ENCODE data around the gene SLC35E1. TPM values are rescaled to one million over a fixed set of nuclear protein-coding genes. Genes with fewer than 3 reads are reported as not detected.

The SLC35E1 gene
- total and polyA plus RNA-seq, 5 experiments from 2014 or later, result 13.6 to 34.2 (median 22.3) TPM

GRCh38 chr19:16608290-16608739 lies 36.1 kb upstream of the SLC35E1 start:
- POLR2A ChIA-PET, result no interaction called here
- H3K4me1 Mint-ChIP-seq, result peaks cover 24 to 78% (median 57%) of the 10 kb centered on the region in 4 donors
- ATAC-seq (no peak), DNase-seq (no peak)
- H3K27me3 Mint-ChIP-seq, result no peaks in the 10 kb centered on the region
- no peak overlapping the region for H3K4me3 Mint-ChIP-seq
- H3K27ac Mint-ChIP-seq, result peak overlapping the region in 6 of 10 donors; percentile 17 to 45 (median 26)
- H3K36me3 Mint-ChIP-seq, result peaks cover 0 to 8% (median 0%) of the 10 kb centered on the region in 3 donors
- no peaks in the 10 kb centered on the region for H3K9me3 Mint-ChIP-seq

GRCh38 chr19:16607819-16608218 lies 35.6 kb upstream of the SLC35E1 start:
- Mint-ChIP-seq H3K4me3 (no peak overlapping the region), H3K9me3 (no peaks in the 10 kb centered on the region), H3K27me3 (no peaks in the 10 kb centered on the region), H3K4me1 (peaks cover 22 to 74% (median 57%) of the 10 kb centered on the region in 4 donors), H3K27ac (peak overlapping the region in 6 of 10 donors; percentile 20 to 72 (median 46)), H3K36me3 (peaks cover 0 to 8% (median 0%) of the 10 kb centered on the region in 3 donors)
- no peak for ATAC-seq
- POLR2A ChIA-PET, result no interaction called here
- no peak for DNase-seq

DNA sequence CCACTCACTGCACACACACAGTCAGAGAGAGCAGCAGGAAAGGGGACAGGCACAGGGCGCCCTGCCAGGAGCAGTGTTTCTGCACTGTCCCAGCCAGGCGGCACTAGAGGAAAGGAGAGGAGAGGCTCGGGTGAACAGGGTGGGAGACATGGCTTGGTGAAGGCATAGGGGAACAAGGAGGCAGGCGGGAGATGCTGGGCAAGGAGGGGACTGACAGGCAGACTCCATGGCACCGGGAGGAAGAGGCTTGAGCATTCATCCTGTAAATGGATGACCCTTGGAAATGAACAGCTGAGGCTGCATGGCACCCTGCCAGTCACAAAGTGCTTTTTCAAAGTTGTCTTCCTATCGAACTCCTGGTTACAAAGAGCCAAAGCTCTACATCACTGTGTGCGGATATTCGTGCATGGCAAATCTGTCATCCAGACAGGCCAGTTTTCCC lies 33.4 kb upstream of the SLC35E1 start:
- Mint-ChIP-seq H3K36me3 (peaks cover 0 to 8% (median 0%) of the 10 kb centered on the region in 3 donors), H3K27ac (no peak overlapping the region), H3K9me3 (no peaks in the 10 kb centered on the region), H3K4me3 (no peak overlapping the region), H3K27me3 (no peaks in the 10 kb centered on the region), H3K4me1 (peaks cover 22 to 64% (median 50%) of the 10 kb centered on the region in 4 donors)
- POLR2A ChIA-PET, result no interaction called here
- ATAC-seq, result no peak
- no peak for DNase-seq

DNA sequence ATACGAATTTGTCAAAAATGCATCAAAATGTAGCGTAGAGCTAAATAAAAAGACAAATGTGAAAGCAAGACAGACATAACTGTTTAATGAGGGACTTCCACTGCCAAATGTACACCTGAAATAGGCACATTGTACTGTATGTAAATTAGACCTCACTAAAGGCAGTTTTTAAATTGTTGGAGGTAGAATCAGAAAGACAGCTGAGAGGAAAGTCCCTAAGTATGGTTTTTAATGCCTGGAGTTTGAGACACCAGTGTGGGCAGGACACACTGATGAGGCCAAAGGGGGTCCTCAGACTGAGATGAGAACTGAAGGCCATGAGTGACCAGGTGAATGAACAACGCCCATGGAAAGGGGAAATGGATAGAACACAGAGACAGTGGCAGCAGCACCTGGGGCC lies 32.9 kb upstream of the SLC35E1 start:
- H3K4me1 Mint-ChIP-seq, result peaks cover 23 to 66% (median 51%) of the 10 kb centered on the region in 4 donors
- peaks cover 0 to 8% (median 0%) of the 10 kb centered on the region in 3 donors for H3K36me3 Mint-ChIP-seq

DNA sequence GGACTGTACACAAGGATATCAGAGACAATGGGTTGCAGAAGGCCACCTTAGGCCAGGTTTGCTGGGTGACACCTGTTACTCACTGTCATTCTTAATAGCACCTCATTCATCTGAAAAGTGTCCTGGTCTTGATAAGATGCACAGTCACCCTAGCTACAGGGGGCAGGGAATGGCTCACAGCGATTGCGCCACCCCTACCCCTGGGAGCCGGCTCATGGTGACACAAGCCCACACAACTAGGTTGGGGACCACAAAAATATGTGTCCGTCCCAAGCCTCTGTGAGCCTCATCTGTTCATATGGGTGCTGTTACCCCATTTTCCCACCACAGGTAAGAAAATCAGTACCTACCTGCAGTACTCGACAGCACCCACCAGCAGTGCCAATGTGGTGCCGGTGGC lies 32.4 kb upstream of the SLC35E1 start:
- H3K4me1 Mint-ChIP-seq, result peaks cover 23 to 65% (median 54%) of the 10 kb centered on the region in 4 donors
- no peaks in the 10 kb centered on the region for H3K27me3 Mint-ChIP-seq
- peaks cover 0 to 8% (median 0%) of the 10 kb centered on the region in 3 donors for H3K36me3 Mint-ChIP-seq
- DNase-seq (no peak), ATAC-seq (no peak)
- no peak overlapping the region for H3K27ac Mint-ChIP-seq
- H3K9me3 Mint-ChIP-seq, result no peaks in the 10 kb centered on the region
- POLR2A ChIA-PET, result interaction anchor here (1.2 kb wide), 1 partner anchor 10 kb away, joined by 3 read pairs; no protein-coding TSS in a partner anchor
- no peak overlapping the region for H3K4me3 Mint-ChIP-seq

More for the DNA sequence above, 32.9 kb upstream of the SLC35E1 start:
- POLR2A ChIA-PET, result interaction anchor here (1.2 kb wide), 1 partner anchor 9 kb away, joined by 3 read pairs; no protein-coding TSS in a partner anchor
- ATAC-seq, result no peak
- no peak for DNase-seq
- Mint-ChIP-seq H3K9me3 (no peaks in the 10 kb centered on the region), H3K27me3 (no peaks in the 10 kb centered on the region), H3K4me3 (no peak overlapping the region), H3K27ac (no peak overlapping the region)

GRCh38 chr19:16603090-16603489 lies 30.9 kb upstream of the SLC35E1 start:
- Mint-ChIP-seq H3K36me3 (peaks cover 0 to 8% (median 0%) of the 10 kb centered on the region in 3 donors), H3K27me3 (no peaks in the 10 kb centered on the region), H3K4me1 (peaks cover 24 to 64% (median 54%) of the 10 kb centered on the region in 4 donors), H3K4me3 (no peak overlapping the region), H3K9me3 (no peaks in the 10 kb centered on the region), H3K27ac (no peak overlapping the region)
- ATAC-seq, result no peak
- POLR2A ChIA-PET, result interaction anchor here (1.1 kb wide), 1 partner anchor 15 kb away, joined by 3 read pairs; no protein-coding TSS in a partner anchor
- no peak for DNase-seq

GRCh38 chr19:16601378-16602052 lies 29.3 kb upstream of the SLC35E1 start:
- H3K36me3 Mint-ChIP-seq, result peaks cover 0 to 8% (median 0%) of the 10 kb centered on the region in 3 donors
- peak overlapping the region in 1 of 10 donors; percentile 22 for H3K27ac Mint-ChIP-seq
- H3K27me3 Mint-ChIP-seq, result no peaks in the 10 kb centered on the region
- POLR2A ChIA-PET, result interaction anchor here (0.7 kb wide), 1 partner anchor 27 kb away, joined by 4 read pairs; no protein-coding TSS in a partner anchor
- ATAC-seq (no peak), DNase-seq (no peak)
- H3K4me3 Mint-ChIP-seq, result no peak overlapping the region
- H3K9me3 Mint-ChIP-seq, result no peaks in the 10 kb centered on the region
- peaks cover 25 to 67% (median 58%) of the 10 kb centered on the region in 4 donors for H3K4me1 Mint-ChIP-seq

DNA sequence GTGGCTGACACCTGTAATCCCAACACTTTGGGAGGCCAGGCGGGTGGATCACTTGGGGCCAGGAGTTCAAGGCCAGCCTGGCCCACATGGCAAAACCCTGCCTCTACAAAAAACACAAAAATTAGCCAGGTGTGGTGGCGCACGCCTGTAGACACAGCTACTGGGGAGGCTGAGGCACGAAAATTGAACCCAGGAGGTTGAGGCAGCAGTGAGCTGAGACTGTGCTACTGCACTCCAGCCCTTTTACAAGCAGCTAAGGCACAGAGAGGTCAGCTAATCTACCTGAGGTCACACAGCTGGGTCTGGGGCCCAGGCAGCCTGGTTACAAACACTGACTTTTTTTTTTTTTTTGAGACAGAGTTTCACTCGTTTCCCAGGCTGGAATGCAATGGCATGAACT lies 28.6 kb upstream of the SLC35E1 start:
- ATAC-seq (no peak), DNase-seq (no peak)
- Mint-ChIP-seq H3K4me1 (peaks cover 26 to 71% (median 62%) of the 10 kb centered on the region in 4 donors), H3K27me3 (no peaks in the 10 kb centered on the region), H3K4me3 (no peak overlapping the region), H3K36me3 (peaks cover 0 to 7% (median 0%) of the 10 kb centered on the region in 3 donors), H3K9me3 (no peaks in the 10 kb centered on the region), H3K27ac (no peak overlapping the region)
- POLR2A ChIA-PET, result interaction anchor here (0.7 to 1.0 kb wide), 3 partner anchors 9 to 28 kb away, joined by 4 to 6 read pairs (median 4); no protein-coding TSS in a partner anchor

GRCh38 chr19:16599655-16600346 lies 27.6 kb upstream of the SLC35E1 start:
- POLR2A ChIA-PET, result interaction anchor here (0.9 to 1.0 kb wide), 2 partner anchors 8 to 13 kb away, joined by 4 to 6 read pairs; no protein-coding TSS in a partner anchor
- Mint-ChIP-seq H3K9me3 (no peaks in the 10 kb centered on the region), H3K4me3 (no peak overlapping the region), H3K27me3 (no peaks in the 10 kb centered on the region), H3K36me3 (peaks cover 0 to 4% (median 0%) of the 10 kb centered on the region in 3 donors), H3K27ac (peak overlapping the region in 3 of 10 donors; percentile 49 to 59 (median 50)), H3K4me1 (peaks cover 30 to 75% (median 63%) of the 10 kb centered on the region in 4 donors)
- no peak for ATAC-seq
- no peak for DNase-seq

DNA sequence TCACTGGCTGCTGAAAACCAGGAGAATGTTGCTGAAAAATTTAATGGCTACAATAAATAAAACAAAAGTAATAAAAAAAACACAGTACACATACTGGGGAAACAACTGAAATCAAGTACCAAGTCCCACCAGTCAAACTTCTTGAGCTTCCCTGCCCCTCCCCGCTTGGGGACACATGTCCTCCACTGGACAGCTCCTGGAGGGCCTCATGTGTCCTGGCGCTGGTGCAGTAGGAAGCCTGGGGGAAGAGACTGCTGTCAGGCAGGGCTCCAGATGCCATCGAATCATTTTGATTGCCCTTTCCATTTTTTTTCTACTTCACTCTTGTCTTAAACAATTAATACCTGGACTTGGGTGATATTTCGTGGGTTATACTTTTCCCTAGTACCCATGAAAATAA lies 26.6 kb upstream of the SLC35E1 start:
- no peak overlapping the region for H3K4me3 Mint-ChIP-seq
- H3K36me3 Mint-ChIP-seq, result peaks cover 0 to under 1% (median 0%) of the 10 kb centered on the region in 3 donors
- POLR2A ChIA-PET, result no interaction called here
- H3K27me3 Mint-ChIP-seq, result no peaks in the 10 kb centered on the region
- peak overlapping the region in 3 of 10 donors; percentile 41 to 85 (median 63) for H3K27ac Mint-ChIP-seq
- H3K9me3 Mint-ChIP-seq, result no peaks in the 10 kb centered on the region
- ATAC-seq (no peak), DNase-seq (no peak)
- H3K4me1 Mint-ChIP-seq, result peaks cover 29 to 80% (median 65%) of the 10 kb centered on the region in 4 donors

GRCh38 chr19:16596399-16596798 lies 24.2 kb upstream of the SLC35E1 start:
- H3K4me1 Mint-ChIP-seq, result peaks cover 37 to 87% (median 71%) of the 10 kb centered on the region in 4 donors
- H3K36me3 Mint-ChIP-seq, result no peaks in the 10 kb centered on the region
- POLR2A ChIA-PET, result no interaction called here
- no peaks in the 10 kb centered on the region for H3K27me3 Mint-ChIP-seq
- no peaks in the 10 kb centered on the region for H3K9me3 Mint-ChIP-seq
- no peak for ATAC-seq
- H3K4me3 Mint-ChIP-seq, result peak overlapping the region in 1 of 10 donors; percentile 30
- H3K27ac Mint-ChIP-seq, result peak overlapping the region in 2 of 10 donors; percentile 85 to 93
- DNase-seq, result no peak

DNA sequence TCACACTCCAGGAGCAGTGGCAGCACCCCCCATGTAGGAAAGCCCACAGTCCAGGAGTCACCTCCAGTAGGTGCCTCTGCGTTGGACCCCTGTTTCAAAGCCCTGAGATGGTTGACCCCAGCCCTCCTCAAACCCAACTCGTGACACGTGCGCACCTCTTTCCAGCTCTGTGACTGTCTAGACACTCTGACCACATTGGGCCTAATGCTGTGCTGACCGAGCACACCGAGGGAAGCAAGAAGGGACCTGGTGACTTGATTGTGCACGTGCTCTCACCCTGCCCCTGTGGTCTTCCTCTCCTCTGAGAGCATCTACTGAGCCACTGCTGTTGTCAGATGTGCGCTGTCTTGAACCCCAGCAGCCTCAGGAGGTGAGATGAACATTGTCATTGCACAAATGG lies 22.9 kb upstream of the SLC35E1 start:
- Mint-ChIP-seq H3K36me3 (no peaks in the 10 kb centered on the region), H3K27me3 (no peaks in the 10 kb centered on the region), H3K27ac (peak overlapping the region; percentile 53 to 96 (median 90)), H3K9me3 (no peaks in the 10 kb centered on the region), H3K4me1 (peaks cover 34 to 86% (median 72%) of the 10 kb centered on the region in 4 donors), H3K4me3 (peak overlapping the region; percentile 71 to 86 (median 80))
- POLR2A ChIA-PET, result interaction anchor here (1.0 kb wide), 1 partner anchor 33 kb away, joined by 3 read pairs; the partner anchor contains the start of gene MED26
- no peak for DNase-seq
- ATAC-seq, result peak in 1 of 2 donors; percentile 24
